ENCODE data around the gene PRR16. TPM values are rescaled to one million over a fixed set of nuclear protein-coding genes. Genes with fewer than 3 reads are reported as not detected.
"Not testable (repeated sequence)": the region's sequence is repeated elsewhere in the genome, so short reads cannot be mapped to it uniquely, and the experiment has no call there.

Gene PRR16
- total RNA-seq, 1 donor from 2014 or later, result 10.7 TPM

DNA sequence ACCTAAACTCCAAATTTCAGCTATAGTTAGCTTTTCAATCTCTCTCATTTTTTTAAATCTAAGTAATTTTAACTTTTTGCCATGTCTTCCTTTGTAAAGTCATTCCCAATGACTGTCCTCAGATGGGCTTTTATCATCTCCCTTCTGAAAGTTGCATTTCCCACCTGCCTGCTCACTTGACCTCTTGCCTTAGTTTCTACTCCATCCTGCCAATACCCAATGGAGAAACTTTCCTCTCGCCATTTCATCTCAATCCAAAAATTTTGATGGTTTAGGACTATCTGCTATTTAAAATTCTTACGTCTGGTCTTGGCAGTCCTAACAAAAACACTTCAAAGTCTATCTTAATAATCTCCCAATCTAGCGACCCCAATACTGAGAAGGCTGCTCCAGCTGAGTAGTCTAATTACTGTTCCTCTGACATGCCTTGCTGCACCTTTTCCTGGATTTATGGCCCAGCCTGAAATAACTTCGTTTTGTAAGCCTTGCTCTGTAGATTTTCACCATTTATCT is 231.3 kb downstream of the PRR16 start:
- no peak overlapping the region for H3K27ac Mint-ChIP-seq (ENCODE audit: unreplicated experiment)
- TF ChIP-seq, protein P1, sequence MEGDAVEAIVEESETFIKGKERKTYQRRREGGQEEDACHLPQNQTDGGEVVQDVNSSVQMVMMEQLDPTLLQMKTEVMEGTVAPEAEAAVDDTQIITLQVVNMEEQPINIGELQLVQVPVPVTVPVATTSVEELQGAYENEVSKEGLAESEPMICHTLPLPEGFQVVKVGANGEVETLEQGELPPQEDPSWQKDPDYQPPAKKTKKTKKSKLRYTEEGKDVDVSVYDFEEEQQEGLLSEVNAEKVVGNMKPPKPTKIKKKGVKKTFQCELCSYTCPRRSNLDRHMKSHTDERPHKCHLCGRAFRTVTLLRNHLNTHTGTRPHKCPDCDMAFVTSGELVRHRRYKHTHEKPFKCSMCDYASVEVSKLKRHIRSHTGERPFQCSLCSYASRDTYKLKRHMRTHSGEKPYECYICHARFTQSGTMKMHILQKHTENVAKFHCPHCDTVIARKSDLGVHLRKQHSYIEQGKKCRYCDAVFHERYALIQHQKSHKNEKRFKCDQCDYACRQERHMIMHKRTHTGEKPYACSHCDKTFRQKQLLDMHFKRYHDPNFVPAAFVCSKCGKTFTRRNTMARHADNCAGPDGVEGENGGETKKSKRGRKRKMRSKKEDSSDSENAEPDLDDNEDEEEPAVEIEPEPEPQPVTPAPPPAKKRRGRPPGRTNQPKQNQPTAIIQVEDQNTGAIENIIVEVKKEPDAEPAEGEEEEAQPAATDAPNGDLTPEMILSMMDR (IDR thresholded peaks at IDR 0.05), result no peak
- H3K36me3 Mint-ChIP-seq (ENCODE audit: low read depth), result no peaks in the 10 kb centered on the region
- H3K27me3 Mint-ChIP-seq (ENCODE audit: low read depth), result peaks cover 7% of the 10 kb centered on the region
- DNase-seq (ENCODE audit: low spot score), result no peak
- no peaks in the 10 kb centered on the region for H3K9me3 Mint-ChIP-seq (ENCODE audit: low read depth)
- no peak overlapping the region for H3K4me3 Mint-ChIP-seq (ENCODE audit: unreplicated experiment)
- no peaks in the 10 kb centered on the region for H3K4me1 Mint-ChIP-seq (ENCODE audit: low read depth)

DNA sequence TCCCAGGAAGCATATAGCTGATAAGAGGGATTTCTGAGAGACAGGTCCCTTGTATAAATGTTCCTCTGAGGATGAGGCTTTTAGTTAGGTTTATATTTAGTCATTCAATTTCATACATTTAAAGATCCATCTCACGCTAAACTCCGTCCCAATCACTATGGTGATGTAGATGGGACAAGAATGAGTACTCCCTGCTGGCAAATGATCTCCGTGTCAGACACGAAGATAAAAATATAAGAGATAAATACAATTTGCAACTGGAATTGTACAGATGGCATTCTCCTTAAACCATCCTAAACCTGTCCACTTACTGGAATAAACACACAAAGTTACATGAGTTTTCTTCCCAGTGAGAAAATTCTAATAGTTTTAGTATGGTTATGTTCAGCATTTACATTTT is 233.0 kb downstream of the PRR16 start:
- no peak for DNase-seq (ENCODE audit: low spot score)
- Mint-ChIP-seq H3K27me3 (ENCODE audit: low read depth) (peaks cover 19% of the 10 kb centered on the region), H3K36me3 (ENCODE audit: low read depth) (no peaks in the 10 kb centered on the region), H3K27ac (ENCODE audit: unreplicated experiment) (no peak overlapping the region), H3K4me3 (ENCODE audit: unreplicated experiment) (no peak overlapping the region), H3K9me3 (ENCODE audit: low read depth) (no peaks in the 10 kb centered on the region), H3K4me1 (ENCODE audit: low read depth) (no peaks in the 10 kb centered on the region)
- TF ChIP-seq, protein P1 (IDR thresholded peaks at IDR 0.05), result no peak

DNA sequence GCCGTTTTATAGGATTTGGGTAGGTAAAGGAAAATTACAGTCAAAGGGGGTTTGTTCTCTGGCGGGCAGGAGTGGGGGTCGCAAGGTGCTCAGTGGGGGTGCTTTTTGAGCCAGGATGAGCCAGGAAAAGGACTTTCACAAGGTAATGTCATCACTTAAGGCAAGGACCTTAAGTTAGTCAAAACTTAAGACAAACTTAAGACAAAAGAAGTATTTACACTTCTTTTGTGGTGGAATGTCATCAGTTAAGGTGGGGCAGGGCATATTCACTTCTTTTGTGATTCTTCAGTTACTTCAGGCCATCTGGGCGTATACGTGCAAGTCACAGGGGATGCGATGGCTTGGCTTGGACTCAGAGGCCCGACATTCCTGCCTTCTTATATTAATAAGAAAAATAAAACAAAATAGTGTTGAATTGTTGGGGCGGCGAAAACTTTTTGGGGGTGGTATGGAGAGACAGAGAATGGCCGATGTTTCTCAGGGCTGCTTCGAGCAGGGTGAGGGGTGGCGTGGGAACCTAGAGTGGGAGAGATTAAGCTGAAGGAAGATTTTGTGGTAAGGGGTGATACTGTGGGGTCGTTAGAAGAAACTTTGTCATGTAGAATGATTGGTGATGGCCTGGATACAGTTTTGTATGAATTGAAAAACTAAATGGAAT is 233.7 kb downstream of the PRR16 start:
- not testable (repeated sequence) for DNase-seq (ENCODE audit: low spot score); H3K4me1 Mint-ChIP-seq (ENCODE audit: low read depth); H3K27ac Mint-ChIP-seq (ENCODE audit: unreplicated experiment); H3K9me3 Mint-ChIP-seq (ENCODE audit: low read depth); H3K36me3 Mint-ChIP-seq (ENCODE audit: low read depth); H3K4me3 Mint-ChIP-seq (ENCODE audit: unreplicated experiment)
- H3K27me3 Mint-ChIP-seq (ENCODE audit: low read depth), result peaks cover 25% of the 10 kb centered on the region

DNA sequence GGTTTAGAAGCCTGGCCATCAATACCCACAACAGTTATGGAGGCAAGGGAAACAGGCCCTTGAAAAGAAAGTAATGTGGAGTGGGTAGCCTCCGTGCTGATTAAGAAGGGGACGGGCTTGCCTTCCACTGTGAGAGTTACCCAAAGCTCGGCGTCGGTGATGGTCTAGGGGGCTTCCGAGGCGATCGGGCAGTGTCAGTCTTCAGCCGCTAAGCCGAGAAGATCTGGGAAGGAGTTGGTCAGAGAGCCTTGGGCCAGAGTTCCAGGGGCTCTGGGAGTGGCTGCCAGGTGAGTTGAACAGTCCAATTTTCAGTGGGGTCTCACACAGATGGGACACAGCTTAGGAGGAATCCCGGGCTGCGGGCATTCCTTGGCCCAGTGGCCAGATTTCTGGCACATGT is 236.6 kb downstream of the PRR16 start:
- not testable (repeated sequence) for H3K9me3 Mint-ChIP-seq (ENCODE audit: low read depth); H3K27ac Mint-ChIP-seq (ENCODE audit: unreplicated experiment); H3K36me3 Mint-ChIP-seq (ENCODE audit: low read depth); H3K4me3 Mint-ChIP-seq (ENCODE audit: unreplicated experiment); DNase-seq (ENCODE audit: low spot score)
- peaks cover 16% of the 10 kb centered on the region for H3K4me1 Mint-ChIP-seq (ENCODE audit: low read depth)
- peaks cover 32% of the 10 kb centered on the region for H3K27me3 Mint-ChIP-seq (ENCODE audit: low read depth)

DNA sequence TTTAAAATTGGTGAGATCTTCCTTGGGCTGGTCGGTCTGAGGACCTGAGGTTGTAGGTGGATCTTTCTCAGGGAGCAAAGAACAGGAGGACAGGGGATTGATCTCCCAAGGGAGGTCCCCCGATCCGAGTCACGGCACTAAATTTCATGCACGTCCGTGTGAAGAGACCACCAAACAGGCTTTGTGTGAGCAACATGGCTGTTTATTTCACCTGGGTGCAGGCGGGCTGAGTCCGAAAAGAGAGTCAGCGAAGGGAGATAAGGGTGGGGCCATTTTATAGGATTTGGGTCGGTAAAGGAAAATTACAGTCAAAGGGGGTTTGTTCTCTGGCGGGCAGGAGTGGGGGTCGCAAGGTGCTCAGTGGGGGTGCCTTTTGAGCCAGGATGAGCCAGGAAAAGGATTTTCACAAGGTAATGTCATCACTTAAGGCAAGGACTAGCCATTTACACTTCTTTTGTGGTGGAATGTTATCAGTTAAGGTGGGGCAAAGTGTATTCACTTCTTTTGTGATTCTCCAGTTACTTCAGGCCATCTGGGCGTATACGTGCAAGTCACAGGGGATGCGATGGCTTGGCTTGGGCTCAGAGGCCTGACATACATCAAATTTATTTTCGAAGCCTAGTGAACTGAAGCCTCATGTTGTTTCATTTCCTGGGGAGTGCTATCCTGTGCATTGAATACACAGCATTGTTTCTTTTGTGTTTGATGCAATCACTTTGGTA is 238.9 kb downstream of the PRR16 start:
- not testable (repeated sequence) for H3K27ac Mint-ChIP-seq (ENCODE audit: unreplicated experiment); H3K36me3 Mint-ChIP-seq (ENCODE audit: low read depth); DNase-seq (ENCODE audit: low spot score); H3K9me3 Mint-ChIP-seq (ENCODE audit: low read depth)
- Mint-ChIP-seq H3K4me3 (ENCODE audit: unreplicated experiment) (peak overlapping the region; percentile 46), H3K27me3 (ENCODE audit: low read depth) (peaks cover 34% of the 10 kb centered on the region), H3K4me1 (ENCODE audit: low read depth) (peaks cover 16% of the 10 kb centered on the region)

DNA sequence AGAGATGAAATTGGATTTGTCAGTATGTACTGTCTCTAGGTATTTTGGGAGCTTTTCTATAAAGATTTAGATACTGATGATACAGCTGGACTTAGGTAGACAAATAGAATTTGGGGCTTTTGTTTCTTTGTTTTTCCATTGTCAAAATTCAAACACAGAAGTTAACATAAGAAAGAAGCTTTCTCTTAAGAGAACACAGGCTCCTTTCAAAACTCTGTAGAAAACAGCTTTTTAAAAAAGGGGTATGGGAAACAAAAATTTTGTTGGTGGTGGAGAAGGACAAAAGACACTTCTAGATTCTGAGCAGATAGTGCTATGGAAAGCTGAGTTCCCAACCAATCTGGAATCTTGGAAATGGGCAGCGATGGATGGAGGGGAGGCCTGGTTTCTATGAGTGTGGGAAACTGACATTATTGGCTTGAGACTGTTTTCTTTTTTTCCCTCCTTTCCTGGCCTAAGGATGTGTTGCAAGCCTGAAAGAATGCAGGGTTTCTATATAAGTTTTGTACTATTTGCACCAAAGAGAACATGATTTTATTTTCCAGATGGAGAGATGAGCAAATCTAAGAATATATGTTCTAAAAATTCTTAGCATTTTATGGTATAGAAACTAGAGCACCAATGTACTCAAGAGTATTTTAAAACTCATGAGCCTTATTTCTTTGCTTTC is 240.0 kb downstream of the PRR16 start:
- Mint-ChIP-seq H3K36me3 (ENCODE audit: low read depth) (no peaks in the 10 kb centered on the region), H3K4me3 (ENCODE audit: unreplicated experiment) (no peak overlapping the region), H3K9me3 (ENCODE audit: low read depth) (no peaks in the 10 kb centered on the region), H3K4me1 (ENCODE audit: low read depth) (peaks cover 16% of the 10 kb centered on the region), H3K27ac (ENCODE audit: unreplicated experiment) (no peak overlapping the region), H3K27me3 (ENCODE audit: low read depth) (peaks cover 34% of the 10 kb centered on the region)
- DNase-seq (ENCODE audit: low spot score), result no peak
- TF ChIP-seq, protein P1 (IDR thresholded peaks at IDR 0.05), result no peak
